T-helper 1 cell treated with Interleukin-12 subunit alpha and Interleukin-12 subunit beta and Interleukin-4 antibody, amounts not matched to agents 30 ng/mL and 1 ng/mL, for 36 hours (primary cell): ENCODE data around the gene TPK1. TPM values are rescaled to one million over a fixed set of nuclear protein-coding genes. Genes with fewer than 3 reads are reported as not detected.

ENCODE experiments used
- intact Hi-C: fragments of 100-400 bp; cut with micrococcal nuclease; formaldehyde crosslinking; loops from one replicate; pipeline ENCODE4 v1.15.1; 2024
- total RNA-seq: library from RNA; stranded (reverse); gene quantifications from 2 replicates; pipeline ENCODE4 v1.2.3, GENCODE V29; 2022

Gene TPK1
- total RNA-seq, 1 donor from 2014 or later, result 12.1 TPM

DNA sequence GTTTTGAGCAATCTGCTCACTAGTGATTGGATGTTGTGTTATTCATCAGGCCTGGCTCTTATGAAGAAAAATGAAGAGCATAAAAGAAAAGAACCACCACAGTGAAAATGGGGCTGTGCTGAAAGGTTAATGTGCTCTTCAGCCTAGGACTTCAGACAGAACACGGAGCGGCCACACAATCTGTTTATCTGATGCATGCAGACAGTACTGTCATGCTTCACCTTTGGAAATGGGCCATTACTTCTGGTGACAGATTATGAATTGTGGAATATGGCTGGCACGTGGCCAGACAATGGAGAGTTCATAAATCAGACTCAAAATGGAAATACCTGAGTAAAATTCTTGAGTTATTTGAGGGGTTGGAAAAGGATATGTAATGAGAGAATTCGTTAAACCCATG lies 346.3 kb downstream of the TPK1 start:
- intact Hi-C loops, result no loop called here

GRCh38 chr7:144488977-144489376 lies 346.9 kb downstream of the TPK1 start:
- intact Hi-C loops, result no loop called here

GRCh38 chr7:144487901-144488300 lies 348.0 kb downstream of the TPK1 start:
- intact Hi-C loops, result no loop called here

GRCh38 chr7:144484445-144484844 lies 351.4 kb downstream of the TPK1 start:
- intact Hi-C loops, result no loop called here

DNA sequence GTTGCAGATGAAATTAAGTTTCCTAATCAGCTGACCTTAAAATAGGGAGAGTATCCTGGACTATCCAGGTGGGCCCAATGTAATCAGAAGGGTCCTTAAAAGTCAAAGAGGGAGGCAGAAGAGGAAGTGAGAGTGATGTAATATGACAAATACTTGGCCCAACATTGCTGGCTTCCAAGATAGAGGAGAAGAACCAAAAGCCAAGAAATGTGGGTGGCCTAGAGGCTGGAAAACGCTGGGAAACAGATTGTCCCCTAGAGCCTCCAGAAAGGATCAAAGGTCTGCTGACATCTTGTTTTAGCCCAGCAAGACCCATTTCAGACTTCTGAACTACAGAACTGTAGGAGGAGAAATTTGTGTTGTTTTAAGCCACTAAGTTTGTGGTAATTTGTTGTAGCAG lies 352.7 kb downstream of the TPK1 start:
- intact Hi-C loops, result no loop called here

- intact Hi-C loops, result no loop called here
Observed at GRCh38 chr7:144481833-144482232, 354.0 kb downstream of the TPK1 start.

DNA sequence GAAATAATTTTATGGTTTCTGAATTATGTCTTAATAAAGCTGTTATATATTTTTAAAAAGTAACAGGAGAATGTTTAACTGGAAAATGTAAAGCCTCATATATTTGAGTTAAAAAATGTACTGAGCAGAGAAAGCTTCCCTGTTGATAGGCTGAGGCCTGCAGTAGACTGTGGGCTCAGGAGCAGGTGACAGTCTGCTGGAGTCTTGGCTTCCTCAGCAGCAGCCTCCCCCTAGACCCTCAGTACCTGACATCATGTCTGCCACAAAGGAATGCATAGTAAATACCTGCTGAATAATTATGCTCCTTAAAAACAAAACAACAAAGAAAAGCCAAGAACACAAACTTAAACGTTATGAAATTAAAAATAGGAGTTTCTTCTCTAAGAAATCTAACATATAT lies 358.5 kb downstream of the TPK1 start:
- intact Hi-C loops, result no loop called here

- intact Hi-C loops, result no loop called here
Observed at GRCh38 chr7:144474800-144475615, 360.8 kb downstream of the TPK1 start.

DNA sequence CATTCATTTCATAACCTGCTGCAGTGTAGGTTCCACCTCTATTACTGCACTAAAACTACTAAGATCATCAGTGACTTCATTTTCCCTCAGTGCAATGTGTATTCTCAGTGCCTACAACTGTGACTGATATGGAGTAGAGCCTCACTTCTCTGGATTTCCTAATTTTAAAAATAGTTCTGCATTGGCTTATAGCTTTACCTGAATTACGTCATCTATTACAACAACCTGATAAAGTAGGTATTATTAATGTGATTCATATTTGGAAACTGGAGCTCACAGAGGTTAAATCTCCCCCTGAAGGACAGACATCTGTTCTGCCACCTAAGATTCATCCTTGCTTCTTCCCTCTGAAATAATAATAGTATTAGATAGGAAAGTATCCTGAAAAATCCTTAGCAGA lies 361.5 kb downstream of the TPK1 start:
- intact Hi-C loops, result no loop called here

DNA sequence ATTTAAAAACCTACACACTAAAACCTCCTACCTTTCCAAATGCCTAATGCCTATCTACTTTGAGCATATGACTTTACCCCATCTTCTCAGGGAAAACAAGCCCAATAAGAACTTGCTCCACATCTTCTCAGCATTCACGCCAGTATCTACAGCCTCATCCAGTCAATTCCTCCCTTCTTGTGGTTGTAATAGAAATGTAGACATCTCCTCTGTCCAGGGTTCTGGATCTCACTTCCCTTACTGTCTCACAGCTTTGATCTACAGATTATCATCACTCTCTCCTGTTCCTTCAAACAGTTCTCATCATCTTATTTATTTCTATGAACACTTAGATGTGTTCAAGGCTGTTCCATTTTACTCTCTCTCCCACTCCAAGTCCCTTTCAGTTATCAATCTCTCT lies 361.9 kb downstream of the TPK1 start:
- intact Hi-C loops, result no loop called here

DNA sequence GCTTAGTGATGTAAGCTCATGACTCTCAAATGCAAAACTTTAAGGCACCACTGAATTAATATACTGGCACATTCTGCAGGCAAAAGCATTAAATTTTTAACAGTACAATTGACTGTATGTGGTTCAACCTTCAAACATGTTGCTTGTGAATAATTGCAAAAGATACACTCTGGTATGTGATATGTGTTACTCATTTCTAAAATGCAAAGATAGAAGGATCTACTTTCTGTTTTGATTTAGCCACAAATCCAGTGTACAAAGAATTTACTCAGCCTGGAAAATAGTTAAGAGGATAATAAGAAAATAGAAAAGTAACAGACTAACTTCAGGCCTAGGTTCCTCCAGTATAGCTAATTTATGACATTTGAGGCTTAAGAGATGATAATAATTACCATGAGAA lies 365.8 kb downstream of the TPK1 start:
- intact Hi-C loops, result no loop called here

DNA sequence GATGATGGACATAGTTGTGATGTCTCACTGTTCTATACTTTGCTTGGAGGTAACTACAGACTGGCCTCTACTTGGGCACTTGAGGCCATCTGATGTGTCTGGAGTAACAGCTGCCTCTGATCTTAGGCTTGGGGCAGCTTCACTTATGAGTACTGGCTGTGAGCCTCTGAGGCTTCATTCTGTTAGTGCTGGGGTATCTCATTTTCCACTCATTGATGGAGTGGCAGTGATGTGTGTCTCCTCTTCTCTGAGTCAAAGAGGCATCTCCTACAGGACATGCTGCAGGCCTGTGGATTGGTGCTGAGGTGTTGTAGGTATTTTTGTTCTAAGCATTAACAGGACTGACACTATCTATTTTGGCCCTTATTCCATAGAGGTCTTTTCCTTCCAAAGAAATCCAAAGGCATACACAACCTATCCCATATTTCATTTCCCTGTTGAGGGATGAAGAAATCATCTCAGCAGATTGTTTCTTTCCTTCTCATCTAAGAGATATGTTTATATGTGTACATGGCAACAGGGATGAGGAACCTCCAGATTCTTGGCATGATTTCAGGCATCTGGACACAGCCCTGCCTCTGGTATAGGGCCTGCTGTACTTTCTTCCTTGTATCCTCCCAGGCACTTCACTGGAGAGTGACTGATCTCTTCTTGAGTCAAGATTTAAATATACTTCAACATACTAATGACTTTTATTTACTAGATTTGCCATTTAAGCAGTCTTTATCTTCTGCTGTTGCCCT lies 366.7 kb downstream of the TPK1 start:
- intact Hi-C loops, result no loop called here

- intact Hi-C loops, result no loop called here
Observed at GRCh38 chr7:144459635-144460034, 376.2 kb downstream of the TPK1 start.

- intact Hi-C loops, result no loop called here
Observed at GRCh38 chr7:144455040-144455404, 380.8 kb downstream of the TPK1 start.

- intact Hi-C loops, result no loop called here
Observed at GRCh38 chr7:144454256-144455039, 381.4 kb downstream of the TPK1 start.

DNA sequence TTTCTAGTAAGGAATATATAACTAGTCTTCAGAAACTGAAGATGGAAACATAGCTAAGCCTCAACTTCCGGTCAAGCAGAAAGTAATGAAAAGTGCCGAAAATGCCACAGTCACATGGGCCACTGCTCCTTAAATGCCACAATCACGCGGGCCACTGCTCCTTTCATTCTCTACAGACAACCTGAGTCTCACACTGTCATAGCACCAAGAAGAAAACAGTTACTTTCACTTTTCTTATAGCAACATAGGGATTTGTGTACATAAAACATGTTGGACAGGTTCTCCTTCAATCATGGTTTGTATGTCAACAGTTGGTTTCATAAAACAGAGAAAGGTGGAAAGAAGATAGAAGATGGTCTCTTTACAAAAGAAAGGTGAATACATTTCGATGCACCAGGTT lies 383.8 kb downstream of the TPK1 start:
- intact Hi-C loops, result no loop called here

GRCh38 chr7:144445590-144445989 lies 390.3 kb downstream of the TPK1 start:
- intact Hi-C loops, result no loop called here

- intact Hi-C loops, result no loop called here
Observed at GRCh38 chr7:144439717-144440205, 396.1 kb downstream of the TPK1 start.

- intact Hi-C loops, result no loop called here
Observed at GRCh38 chr7:144438759-144439158, 397.1 kb downstream of the TPK1 start.

DNA sequence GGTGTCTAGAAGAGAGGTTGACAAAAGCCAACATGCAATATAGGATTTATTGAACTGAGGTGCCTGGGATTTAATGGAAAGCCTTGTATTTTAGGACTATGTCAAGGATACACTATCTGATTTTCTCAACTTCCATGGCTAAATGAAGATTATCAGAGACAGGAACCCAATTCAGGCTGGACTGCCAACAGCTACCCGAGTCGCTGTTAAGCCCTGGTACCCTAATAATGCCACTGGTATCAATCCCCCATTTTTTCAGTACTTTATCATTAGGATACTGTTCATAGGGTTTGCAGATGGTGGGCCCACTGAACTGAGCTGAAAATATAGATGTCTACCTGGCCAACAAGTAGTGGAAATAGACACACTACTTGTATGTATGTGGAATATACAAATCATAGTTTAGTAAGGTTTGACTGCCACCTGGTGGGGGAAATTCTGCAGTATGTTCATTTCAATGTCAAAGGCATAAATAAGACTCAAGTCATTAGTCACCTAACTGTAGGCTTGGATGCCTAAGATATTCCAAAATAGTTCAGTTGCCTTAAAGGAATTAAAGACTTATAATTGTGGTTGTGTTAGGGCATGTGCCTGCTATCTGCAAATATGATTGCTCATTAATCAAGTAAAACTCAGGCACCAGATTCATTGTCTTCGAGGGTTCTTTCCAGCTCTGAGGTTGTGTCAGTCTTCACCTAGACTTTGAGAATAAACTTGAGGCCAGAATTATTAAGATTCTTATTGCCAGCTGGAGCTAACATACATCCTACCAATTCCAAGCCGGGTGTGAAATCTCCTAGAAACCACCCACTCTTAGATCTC lies 398.3 kb downstream of the TPK1 start:
- intact Hi-C loops, result loop anchor here (2.0 kb wide), 1 partner anchor 47 kb away; no protein-coding TSS in a partner anchor

DNA sequence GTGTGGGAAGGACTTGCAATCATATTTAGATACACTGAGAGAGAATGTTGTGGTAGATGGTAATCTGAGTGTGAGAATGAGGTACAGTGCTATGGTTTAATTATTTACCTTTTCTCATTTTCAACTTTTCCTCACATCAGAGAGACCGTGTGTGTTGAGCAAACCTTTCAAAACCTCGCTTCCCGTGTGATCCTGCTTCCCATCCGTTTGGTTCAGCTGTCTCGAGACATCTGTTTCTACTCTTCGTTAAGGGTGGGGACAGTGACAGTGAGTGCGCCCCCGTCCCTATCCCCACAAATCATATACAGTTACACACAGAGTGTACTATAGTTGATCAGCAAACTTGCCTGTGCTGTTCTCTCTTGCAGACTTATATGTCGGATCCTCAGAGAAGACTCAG lies 399.4 kb downstream of the TPK1 start:
- intact Hi-C loops, result loop anchor here (2.0 kb wide), 1 partner anchor 46 kb away; no protein-coding TSS in a partner anchor
